ENCODE results near the gene DAZL. TPM values are rescaled to one million over a fixed set of nuclear protein-coding genes. Genes with fewer than 3 reads are reported as not detected.

DAZL gene
- total RNA-seq, 4 donors from 2014 or later, result not detected

DNA sequence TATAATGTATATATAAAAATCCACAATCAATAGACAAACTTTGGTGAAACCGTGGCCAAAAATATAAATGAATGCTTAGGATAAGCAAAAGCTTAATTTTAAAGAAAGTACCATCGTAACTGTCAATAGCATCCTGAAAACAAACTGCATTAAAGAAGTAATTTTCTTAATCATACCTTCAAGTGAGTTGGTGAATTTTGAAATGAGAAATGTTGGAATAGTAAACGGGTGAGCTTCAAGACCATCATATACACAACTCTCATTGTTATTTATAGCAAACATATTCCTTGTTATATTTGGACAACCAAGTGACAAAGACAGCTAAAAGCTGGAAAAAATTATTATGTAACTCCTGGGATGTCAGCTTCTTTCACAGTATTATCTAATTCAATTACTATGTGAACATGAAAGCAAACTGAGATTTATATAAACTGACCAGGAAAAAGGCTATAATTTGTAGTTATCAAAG, 3.7 kb downstream of the DAZL start:
- Histone ChIP-seq H3K4me3 (no peak overlapping the region), H3K27ac (no peak overlapping the region), H3K4me1 (peaks cover 0 to 4% (median 0%) of the 10 kb centered on the region in 4 donors), H3K9me3 (no peaks in the 10 kb centered on the region), H3K36me3 (no peaks in the 10 kb centered on the region), H3K27me3 (no peaks in the 10 kb centered on the region)
- in situ Hi-C loops (cut with MboI; ENCODE audit: low pct_ligation_motif_present in 1 of 4, low pct_unique_long_range_greater_than_20kb in 1 of 4, low sequenced_read_pairs in 3 of 4), result loop anchor here (5.0 to 25.0 kb wide), 8 partner anchors 436 to 1236 kb away; no protein-coding TSS in a partner anchor
- 29 to 31% methylated on average over 3 of the region's 3 CpGs for WGBS, 2 donors (ENCODE audit: low coverage in 1 of 2)
- TF ChIP-seq, protein P1, sequence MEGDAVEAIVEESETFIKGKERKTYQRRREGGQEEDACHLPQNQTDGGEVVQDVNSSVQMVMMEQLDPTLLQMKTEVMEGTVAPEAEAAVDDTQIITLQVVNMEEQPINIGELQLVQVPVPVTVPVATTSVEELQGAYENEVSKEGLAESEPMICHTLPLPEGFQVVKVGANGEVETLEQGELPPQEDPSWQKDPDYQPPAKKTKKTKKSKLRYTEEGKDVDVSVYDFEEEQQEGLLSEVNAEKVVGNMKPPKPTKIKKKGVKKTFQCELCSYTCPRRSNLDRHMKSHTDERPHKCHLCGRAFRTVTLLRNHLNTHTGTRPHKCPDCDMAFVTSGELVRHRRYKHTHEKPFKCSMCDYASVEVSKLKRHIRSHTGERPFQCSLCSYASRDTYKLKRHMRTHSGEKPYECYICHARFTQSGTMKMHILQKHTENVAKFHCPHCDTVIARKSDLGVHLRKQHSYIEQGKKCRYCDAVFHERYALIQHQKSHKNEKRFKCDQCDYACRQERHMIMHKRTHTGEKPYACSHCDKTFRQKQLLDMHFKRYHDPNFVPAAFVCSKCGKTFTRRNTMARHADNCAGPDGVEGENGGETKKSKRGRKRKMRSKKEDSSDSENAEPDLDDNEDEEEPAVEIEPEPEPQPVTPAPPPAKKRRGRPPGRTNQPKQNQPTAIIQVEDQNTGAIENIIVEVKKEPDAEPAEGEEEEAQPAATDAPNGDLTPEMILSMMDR (IDR thresholded peaks at IDR 0.05), result peak in 3 of 5 experiments; percentile 2 to 26 (median 3)
- TF ChIP-seq POLR2A (IDR thresholded peaks at IDR 0.05) (no peak), POLR2AphosphoS5 (IDR thresholded peaks at IDR 0.05) (no peak), EP300 (IDR thresholded peaks at IDR 0.05; ENCODE audit: low read depth) (no peak)
- DNase-seq, result no peak
- intact Hi-C loops (cut with DNase I; ENCODE audit: low total_unique reads), result no loop called here

DNA sequence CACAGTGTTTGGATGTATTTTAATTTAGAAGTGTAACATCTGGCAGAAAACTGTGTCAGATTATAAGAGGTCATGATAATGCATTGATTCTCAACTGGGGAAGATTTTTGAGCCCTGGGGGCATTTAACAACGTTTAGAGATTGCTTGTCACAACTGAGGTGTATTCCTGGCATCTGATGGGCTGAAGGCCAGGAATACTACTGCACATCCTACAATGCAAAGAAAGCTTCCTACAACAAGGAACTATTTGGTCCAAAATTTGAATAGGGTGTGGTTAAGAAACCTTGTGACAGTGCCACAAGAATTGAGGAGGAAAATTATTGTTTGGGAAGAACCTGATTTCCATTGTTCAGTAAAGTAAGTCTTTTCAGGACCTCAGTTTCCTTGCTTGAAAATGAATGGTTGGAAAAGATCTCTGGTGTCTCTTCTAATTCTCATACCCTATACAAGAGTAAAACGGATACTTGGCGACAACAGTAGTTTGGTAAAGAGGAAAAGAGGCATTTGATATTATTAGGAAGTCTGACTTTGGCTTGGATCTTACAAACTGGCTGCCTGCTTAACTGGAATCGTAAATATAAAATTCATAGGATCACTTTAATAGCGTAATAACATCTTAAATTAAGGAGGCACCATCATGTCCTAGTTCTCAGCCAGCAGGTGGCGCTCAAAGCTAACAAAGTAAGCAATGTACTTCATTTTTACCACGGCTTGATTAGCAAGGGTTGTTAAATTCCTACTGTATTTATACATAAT, 4.3 kb downstream of the DAZL start:
- Histone ChIP-seq H3K4me3 (no peak overlapping the region), H3K36me3 (no peaks in the 10 kb centered on the region), H3K4me1 (peaks cover 0 to 4% (median 0%) of the 10 kb centered on the region in 4 donors), H3K27me3 (no peaks in the 10 kb centered on the region), H3K27ac (no peak overlapping the region), H3K9me3 (no peaks in the 10 kb centered on the region)
- DNase-seq, result peak; percentile 83
- TF ChIP-seq, protein P1 (IDR thresholded peaks at IDR 0.05), result peak; percentile 85 to 92 (median 86)
- TF ChIP-seq EP300 (IDR thresholded peaks at IDR 0.05; ENCODE audit: low read depth), result no peak
- intact Hi-C loops (cut with DNase I; ENCODE audit: low total_unique reads) (no loop called here), in situ Hi-C loops (cut with MboI; ENCODE audit: low pct_ligation_motif_present in 1 of 4, low pct_unique_long_range_greater_than_20kb in 1 of 4, low sequenced_read_pairs in 3 of 4) (loop anchor here (5.0 to 25.0 kb wide), 8 partner anchors 436 to 1236 kb away; no protein-coding TSS in a partner anchor)
- WGBS, 2 donors (ENCODE audit: low coverage in 1 of 2), result 4 to 8% methylated on average over 7 of the region's 7 CpGs

DNA sequence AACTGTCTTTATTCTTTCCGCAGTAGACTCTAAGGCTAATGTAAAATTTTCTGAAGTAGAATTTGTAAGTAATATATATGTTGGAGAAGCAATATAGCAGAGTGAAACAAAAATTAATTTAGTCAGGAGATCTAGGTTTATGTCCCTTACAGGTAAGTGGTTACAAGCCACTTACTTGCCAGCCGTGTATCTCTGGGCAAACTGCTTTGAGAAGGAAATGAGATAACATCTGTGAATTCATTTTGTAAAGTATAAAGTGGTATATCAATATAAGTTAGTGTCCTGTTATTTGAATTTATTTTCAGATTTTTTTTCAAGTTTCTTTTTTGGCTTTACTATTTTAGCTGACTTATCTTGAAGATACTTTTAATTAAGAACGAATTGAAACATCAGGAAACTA, 5.5 kb downstream of the DAZL start:
- Histone ChIP-seq H3K27ac (no peak overlapping the region), H3K36me3 (no peaks in the 10 kb centered on the region), H3K4me3 (no peak overlapping the region), H3K27me3 (no peaks in the 10 kb centered on the region), H3K9me3 (no peaks in the 10 kb centered on the region), H3K4me1 (peaks cover 0 to 4% (median 0%) of the 10 kb centered on the region in 4 donors)
- 42 to 51% methylated on average over 3 of the region's 3 CpGs for WGBS, 2 donors (ENCODE audit: low coverage in 1 of 2)
- intact Hi-C loops (cut with DNase I; ENCODE audit: low total_unique reads) (no loop called here), in situ Hi-C loops (cut with MboI; ENCODE audit: low pct_ligation_motif_present in 1 of 4, low pct_unique_long_range_greater_than_20kb in 1 of 4, low sequenced_read_pairs in 3 of 4) (loop anchor here (5.0 to 25.0 kb wide), 8 partner anchors 438 to 1238 kb away; no protein-coding TSS in a partner anchor)
- DNase-seq, result no peak
- TF ChIP-seq POLR2A (IDR thresholded peaks at IDR 0.05) (no peak), POLR2AphosphoS5 (IDR thresholded peaks at IDR 0.05) (no peak)
- TF ChIP-seq, protein P1 (IDR thresholded peaks at IDR 0.05), result no peak

DNA sequence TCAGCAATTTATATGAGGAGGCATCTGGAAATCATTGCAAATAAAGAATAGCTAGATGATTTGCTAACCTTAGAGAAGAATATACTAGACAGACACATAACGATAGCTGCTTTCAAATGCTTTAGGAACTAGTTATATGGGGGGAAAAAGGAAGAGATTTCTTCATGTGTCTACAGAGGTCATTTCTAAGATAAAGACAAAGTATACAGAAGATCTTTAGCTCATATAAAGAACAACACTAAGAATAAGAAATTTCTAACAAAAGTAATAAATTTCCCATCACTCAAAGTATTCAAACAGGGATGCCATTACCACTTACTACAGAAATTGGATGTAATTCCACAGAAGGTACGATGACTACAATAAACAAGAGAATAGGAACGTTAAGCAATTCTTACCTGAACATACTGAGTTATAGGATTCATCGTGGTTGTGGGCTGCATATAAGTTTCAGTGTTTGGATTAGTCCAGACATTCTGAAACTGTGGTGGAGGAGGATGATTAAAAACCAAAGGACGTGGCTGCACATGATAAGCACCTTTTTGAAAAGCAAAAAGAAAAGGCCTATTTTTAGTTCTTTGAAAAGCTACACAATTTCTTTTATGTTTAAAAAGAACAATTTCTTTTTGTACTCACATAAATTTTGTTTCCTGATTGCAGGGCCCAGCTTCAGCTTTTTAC, 8.7 kb downstream of the DAZL start:
- WGBS, 2 donors (ENCODE audit: low coverage in 1 of 2), result 66 to 69% methylated on average over 5 of the region's 5 CpGs
- TF ChIP-seq POLR2AphosphoS5 (IDR thresholded peaks at IDR 0.05) (no peak), POLR2A (IDR thresholded peaks at IDR 0.05) (no peak), EP300 (IDR thresholded peaks at IDR 0.05; ENCODE audit: low read depth) (no peak)
- TF ChIP-seq, protein P1 (IDR thresholded peaks at IDR 0.05), result no peak
- H3K4me1 ChIP-seq, result peaks cover 0 to 4% (median 0%) of the 10 kb centered on the region in 4 donors
- H3K27me3 ChIP-seq, result no peaks in the 10 kb centered on the region
- H3K36me3 ChIP-seq, result no peaks in the 10 kb centered on the region
- intact Hi-C loops (cut with DNase I; ENCODE audit: low total_unique reads), result no loop called here
- H3K9me3 ChIP-seq, result no peaks in the 10 kb centered on the region
- in situ Hi-C loops (cut with MboI; ENCODE audit: low pct_ligation_motif_present in 1 of 4, low pct_unique_long_range_greater_than_20kb in 1 of 4, low sequenced_read_pairs in 3 of 4), result loop anchor here in 2 of 4 donors (25.0 kb wide), 1 partner anchor 816 kb away; no protein-coding TSS in a partner anchor
- no peak for DNase-seq
- no peak overlapping the region for H3K27ac ChIP-seq
- no peak overlapping the region for H3K4me3 ChIP-seq

All from transverse colon (tissue), 4 donors.